GM04503 (cell line): ENCODE results near the gene ZNF516.

ENCODE experiments used
- DNase-seq: peaks from one replicate; pipeline ENCODE4 v3.0.0-alpha.2; 2012; ENCODE audit warnings: low read depth

The ZNF516 gene

DNA sequence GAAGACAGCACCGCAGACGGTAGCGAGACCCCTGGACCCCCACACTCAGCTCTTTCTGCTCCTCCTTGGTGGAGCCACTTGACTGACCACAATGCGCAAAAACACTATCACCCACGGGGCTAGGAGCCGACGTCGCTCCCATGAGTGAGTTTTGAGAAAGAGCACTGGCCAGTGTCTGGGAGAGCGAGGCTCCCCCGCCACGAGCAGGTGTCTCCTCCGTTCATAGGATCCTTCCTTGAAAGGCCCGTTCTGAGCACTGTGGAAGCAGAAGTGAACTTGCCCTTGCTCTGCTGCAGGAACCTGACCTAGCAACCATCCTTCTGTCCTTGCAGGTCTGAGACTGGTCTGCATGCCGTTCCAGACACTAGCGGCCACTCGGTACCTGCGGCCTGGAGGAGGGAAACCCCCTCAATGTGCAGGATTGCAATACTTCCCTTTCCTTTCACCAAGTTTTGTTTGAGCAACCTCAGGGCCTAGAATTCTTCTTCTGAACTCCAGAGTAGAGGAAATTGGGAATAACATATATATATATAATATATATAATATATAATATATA is 12.9 kb upstream of the ZNF516 start:
- DNase-seq = no peak

DNA sequence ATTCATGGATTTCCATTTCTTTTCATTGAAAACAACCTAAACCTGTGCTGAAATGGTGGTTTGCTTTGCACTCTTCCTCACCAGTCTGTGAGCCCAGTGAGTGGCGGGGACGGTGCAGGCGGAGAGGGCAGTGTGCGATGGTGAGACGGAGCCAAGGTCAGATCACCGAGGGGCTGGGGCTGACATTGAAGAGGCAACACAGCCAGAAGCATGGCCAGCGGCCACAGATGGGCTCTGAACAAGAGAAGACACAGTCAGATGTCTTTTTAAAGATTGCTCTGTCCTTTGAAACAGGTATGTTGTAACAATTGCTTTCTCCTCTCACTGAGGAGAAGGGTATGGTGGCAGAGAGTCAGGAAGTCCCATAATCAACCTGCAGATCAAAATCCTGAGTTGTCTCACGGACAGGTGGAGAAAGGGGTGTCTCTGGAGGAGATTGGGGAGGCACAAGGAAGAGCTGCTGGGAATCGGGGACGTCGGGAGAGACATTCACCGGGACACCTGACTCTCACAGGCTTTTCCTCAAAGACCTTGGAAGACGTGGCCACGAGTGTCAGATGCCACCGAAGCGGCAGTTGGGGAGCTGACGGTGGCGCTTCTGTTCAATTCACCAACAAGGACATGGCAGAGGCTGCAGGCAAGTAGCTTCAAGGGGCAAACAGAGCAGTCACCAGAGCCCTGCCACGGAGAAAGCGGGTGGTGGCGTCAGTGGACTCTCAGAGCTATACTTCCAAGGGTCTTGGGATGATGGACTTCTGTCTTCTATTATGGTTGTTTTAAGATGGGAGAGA is 12.1 kb upstream of the ZNF516 start:
- no peak for DNase-seq

DNA sequence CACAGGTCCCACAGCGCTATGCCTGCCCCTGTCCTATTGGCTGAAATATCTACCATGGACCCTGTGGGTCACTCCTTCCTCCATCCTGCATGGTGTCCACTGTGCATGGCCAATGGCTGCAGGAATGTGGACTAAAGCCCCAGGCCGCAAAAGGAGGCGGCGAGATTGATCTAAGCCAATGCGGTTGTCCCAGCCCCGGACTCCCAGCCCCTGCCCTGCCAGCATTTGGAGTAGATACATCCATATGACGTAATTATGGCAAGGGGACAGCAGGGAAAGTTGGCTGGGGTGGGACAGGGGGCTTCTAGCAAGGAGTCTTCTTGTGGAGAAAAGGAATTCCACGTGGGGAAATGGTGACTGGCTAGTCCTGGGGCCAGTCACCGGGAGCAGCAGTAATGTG is 11.4 kb upstream of the ZNF516 start:
- no peak for DNase-seq

DNA sequence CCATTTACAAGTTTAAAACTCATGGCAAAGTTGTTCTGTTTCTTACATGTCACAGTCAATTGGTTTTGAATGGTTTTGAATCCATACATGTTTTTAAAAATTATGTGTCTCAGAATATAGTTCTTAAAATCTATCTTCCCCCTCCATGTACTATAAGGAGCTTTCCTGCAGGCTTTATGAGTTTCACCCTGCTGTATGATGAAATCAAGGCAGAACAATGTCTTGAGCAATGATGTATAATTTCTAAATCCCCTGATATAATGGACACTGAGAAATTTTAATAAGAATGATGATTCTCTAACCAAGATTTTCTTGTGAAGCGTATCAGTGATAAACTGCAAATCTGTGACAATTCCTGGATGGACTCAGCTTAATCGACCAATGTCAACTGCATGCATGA is 10.6 kb upstream of the ZNF516 start:
- DNase-seq = no peak

DNA sequence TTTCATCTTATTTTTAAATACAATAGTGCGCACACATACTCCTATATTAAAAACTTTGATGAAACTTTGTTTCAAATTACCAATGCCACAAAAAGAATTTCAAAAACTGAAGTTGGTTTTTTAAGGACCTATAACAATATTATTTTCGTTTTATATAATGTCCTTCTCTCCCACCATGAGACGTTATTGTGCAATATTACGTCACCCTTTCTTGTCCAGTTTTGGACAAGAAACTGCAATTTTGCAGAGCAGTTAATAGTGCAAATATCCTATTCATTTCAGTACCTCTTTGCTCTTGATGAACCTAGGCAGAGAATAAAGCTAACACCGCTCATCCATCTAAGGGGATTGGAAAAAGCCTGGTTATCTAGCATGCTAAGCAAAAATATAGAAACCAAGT is 9.7 kb upstream of the ZNF516 start:
- no peak for DNase-seq

DNA sequence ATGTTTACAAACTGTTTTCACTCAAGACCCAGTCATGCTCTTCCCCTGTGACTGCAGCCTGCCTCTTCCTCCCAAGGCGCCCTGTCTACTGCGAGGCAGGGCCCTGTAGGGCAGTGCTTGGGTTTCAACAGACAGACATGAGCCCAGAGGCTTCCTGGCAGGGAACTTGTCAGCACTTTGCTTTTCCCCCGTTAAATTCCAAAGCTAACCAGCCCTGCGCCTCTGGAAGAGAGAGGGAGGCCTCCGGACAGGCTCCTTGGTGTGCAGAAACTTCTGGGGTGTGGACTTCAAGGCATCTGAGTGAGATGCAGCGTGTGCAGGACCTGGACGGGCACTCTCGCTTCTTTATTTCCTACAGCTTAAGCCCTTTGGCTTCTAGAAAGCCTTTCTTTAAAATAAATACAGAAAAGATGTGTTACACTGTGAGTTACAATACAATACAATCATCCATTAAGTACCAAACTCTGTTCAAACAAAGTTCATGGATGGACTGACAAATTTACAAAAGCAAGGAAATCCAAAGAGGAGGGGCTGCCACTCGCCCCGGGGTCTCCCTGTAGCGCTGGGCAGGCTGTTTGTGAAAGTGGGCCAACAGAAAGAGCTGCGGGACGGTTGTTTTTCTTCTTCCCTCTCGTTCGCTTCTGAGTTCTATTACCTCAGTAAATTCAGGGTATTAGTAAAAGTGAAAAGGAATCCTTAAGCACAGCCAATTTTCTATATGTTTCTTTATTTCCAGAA is 8.8 kb upstream of the ZNF516 start:
- DNase-seq = no peak

DNA sequence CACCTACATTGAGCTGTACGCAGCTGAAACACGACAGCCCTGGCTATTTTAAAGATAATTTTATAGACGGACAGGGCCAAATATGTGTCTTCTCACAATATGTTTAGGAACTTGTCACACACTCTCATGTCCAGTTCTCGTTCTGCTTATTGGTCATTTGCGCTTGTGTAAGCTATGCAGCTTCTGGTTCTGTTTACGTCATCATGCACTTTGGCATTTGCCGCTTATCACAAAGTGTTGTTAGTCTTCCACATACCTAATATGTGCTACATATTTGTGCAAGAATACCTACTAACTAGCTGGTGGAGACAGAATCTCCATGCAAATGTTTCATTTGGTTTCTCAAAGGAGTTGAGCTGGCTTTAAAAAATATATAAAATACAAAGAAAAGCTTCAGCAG is 7.5 kb upstream of the ZNF516 start:
- DNase-seq = no peak

DNA sequence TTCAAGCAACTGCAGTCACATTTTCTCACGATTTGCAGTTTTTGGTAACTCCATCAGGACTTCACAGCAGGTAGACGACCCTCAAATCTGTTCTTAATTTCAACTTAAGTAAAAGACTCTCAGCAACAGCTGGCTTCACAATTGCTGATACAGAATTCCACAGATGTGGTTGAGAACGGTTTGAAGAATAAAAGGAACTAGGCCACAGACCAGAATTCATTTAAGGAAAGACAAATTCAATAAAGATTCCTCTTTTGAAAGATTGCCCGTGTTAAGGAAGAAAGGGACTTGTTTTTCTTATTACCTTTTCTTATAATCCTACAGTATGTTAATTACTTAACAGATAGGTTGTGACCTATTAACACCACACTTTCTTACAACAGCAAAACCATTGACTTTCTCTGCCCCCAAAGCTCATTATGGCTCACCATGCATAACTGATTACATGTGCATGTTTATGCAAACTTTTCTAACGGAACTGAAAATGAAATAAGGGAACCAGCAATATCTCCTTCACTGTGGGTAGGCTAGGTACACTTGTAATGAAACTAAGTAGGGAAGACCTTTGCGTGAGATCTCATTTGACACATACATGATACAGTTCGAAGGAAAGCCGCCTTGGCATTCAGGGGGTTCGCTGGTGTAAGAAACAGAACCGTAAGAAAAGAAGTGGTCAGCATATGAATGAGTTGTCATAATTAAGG is 4.7 kb upstream of the ZNF516 start:
- no peak for DNase-seq

DNA sequence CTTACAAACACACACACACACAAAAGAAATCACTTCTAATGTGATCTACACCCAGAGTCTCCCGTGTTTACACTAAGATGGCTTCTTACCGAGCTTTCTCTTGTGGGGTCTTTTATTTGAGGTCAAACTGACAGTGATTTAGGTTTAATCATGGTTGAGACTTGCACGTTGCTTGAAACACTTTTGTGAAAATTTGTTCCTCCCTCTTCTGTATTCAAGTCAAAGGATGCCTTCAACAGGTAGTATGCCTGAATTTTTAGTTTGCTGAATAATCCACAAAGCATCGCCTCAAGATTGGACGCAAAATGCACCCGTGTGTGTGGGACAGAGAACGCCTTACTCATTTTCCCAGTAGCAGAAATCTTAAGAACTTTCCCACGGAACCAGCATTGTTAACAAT is 4.0 kb upstream of the ZNF516 start:
- DNase-seq = no peak

DNA sequence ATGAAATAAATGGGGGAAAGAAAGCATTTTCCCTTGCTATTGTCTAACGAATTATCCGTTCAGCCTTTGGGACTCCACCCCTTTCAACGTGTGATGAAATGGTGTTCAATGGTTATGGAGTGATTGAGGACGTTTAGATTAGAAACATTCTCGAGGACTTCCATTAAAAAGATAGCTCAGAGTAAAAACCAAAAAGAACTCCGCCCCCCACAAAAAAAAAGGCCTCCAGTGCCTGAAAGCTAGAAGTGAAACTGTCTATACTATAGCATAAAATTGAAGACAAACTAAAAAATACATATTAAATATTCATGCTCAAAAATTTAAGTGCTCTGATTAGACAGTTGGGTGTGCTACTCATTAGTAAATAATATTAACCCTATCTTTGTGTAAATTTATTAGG is 3.0 kb upstream of the ZNF516 start:
- no peak for DNase-seq

DNA sequence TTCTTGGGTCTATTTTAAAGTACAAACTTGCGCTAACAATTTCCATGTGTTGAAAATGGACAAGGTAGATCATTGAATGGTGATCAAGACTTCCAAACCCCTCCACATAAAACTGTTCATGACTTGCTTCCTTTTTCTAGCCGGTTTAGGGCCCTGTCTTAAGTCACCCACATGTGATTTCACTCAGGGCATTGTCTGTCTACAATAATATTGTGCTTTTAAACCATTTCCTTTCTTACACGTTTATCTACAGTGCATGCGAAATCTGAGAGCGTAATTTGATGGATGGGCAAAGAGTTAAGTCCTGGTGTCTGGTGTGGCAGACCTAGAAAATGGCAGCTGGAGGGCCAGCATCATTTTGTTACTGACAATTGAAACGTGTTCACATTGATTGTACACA is 2.0 kb upstream of the ZNF516 start:
- no peak for DNase-seq

DNA sequence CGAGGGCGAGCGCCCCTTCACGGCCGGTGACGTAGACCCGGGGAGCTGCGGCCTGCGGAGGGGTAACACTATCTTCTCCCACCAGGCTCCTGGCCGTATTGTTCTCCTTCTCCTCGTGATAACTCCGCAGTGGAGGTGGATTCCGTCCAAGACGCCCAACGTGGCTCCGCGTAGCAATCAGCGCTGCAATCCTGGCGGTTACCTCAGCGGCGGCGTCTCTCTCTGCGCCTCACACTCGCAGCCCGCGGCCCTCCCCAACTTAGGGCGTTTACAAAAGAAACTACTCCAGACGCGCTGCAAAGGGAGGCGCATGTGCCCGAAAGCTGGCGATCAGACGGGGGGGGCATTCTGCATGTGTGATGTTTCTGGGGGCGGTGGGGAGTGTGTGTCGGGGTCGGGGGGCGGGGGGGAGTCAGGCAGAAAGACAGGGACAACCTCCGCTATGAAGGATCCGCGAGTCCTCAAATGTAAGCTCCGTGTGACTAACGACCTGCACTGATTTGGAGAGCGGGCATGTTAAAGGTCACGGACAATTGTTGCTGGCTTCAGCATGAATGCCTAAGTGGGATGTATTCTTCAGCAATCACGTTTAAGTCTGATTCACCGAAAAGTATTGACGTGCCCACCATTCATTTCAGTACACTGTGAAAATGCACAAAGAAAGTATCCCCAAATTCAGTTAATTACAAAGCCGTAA is 1.3 kb upstream of the ZNF516 start:
- DNase-seq = no peak

DNA sequence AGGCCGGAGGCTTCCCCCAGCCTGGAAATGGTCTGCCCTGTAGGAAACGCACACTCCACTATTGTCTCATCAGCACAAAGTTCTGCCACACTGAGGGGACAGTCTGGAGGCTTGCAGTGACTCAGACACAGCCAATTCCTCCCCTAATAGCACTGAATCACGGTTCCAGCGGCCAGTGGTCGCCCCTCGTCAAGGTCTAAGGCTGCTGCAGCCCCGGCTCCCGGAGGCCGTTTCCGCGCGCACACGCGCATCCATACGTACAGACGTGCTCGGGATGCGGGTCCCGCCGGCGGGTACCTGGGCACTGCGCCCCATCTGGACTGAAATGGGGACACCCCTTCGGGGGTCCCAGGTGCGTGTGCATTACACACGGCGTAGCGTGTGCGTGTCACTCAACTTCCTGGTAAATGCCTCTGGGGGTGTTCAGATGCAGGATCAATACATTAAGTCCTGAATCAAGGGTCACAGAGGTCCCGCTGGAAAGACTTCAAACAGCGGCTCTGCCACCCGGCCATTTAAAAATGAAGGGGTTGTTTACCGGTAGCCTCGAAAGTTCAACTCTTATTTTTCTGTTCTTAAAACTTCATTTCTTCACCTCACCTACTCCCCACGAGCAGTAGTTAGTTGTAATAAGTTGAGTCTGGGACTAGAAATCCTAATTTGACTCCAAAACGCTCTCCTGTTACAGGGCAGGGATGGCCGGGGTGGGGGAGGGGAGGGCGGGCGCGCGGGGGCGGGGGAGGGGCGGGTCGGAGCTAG is 572 bp upstream of the ZNF516 start:
- DNase-seq = no peak

DNA sequence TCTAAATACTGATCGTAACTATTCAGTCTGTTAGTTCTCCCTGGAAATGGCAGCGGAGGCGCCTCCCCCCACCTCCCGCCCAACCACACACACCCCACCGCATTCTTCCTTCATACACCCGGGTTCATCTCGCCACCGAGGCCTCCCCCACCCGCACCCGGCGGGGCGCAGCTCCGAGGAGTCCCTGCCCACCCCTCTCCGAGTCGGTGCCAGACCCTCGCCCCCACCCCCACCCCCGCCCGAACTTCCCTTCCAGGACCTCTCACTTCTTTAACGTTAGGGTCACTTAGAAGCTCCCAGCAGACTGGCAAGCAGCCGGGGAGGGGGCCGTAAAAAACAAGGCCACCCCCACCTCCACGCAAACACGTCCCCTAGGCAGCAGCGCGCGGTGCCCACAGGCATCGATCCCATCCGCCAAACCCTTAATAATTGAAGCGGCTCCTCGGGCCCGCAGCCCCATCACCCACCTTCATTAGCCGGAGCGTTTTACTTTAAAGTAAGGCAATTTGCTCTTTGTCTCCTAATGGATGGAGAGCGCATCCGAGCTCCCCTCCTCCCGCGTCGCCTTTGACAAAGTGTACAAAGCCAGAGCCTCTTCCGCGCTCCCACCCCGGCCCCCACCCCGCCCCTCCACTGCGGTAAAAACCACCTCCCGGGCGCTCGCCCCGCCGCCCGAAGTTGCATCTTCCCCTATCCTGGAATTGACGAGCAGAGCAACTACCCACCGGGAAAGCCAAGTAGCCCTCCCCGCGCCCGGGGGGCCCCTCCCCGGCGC is 624 bp downstream of the ZNF516 start:
- DNase-seq = no peak

DNA sequence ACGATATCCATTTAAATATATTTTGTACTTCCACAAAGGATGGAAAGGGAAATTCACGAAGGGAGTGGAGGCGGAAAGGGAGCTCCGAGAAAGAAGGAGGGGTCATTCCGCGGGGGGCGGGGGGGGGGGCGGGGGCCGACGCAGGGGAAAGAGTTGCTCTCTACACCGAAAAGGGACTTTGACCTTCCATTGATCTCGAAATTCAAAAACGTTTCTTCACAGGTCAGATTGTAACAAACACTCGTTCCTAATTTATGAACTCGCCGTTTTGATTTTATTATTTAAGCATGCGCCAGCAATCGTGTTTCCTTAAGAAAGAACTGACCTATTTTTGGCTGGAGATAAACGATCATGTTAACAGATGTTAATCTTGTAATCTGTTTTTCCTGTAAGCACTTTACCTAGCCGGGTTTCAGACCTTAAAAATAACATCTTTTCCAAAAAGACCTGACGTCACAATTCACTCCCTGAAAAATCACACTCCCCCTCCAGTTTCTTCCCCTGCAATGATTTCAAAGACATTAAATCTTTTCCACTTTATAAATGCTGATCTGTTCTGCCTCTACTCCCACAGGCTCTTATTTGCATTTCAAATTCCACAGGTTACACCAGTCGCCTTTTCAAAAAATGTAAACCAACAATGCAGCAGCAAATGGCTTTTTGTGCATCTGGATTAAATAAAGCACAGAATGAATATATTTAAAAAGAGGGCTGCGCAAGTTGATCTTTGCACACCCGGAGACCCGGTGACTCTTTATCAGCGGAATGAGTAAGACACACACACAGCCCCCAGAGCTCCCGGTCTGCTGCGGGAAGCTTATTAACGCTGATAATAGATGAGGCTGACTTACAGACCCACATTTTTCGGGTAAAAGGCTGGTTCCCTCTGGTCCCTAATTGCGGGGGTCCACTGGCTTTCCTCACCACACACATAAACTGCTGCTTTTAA is 1.6 kb downstream of the ZNF516 start:
- DNase-seq = no peak

DNA sequence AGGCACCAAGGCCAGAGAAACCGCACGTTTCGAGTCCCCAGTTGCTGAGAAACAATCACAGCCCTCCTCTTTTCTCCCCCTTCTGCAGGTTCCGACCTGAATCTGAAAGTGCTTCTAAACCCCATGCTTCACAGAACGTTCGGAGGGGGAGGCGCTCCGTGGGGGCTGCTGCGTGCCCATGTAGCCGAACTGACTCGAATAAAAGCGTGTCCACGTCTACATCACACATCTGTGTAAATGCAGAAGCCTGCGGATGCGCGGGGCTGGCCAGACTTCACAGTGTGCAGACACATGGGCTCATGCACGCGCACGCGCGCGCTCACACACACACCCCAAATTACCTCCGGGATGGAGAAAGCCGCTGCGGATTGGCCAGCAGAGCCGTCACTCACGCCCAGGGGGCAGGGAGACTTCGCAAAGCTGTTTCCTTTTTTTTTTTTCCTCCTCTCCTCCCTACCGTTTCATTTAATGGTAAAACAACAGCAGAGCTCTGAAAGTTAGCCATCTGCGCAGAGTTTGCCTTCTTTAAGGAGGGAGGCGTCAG is 2.3 kb downstream of the ZNF516 start:
- peak; percentile 91 for DNase-seq

DNA sequence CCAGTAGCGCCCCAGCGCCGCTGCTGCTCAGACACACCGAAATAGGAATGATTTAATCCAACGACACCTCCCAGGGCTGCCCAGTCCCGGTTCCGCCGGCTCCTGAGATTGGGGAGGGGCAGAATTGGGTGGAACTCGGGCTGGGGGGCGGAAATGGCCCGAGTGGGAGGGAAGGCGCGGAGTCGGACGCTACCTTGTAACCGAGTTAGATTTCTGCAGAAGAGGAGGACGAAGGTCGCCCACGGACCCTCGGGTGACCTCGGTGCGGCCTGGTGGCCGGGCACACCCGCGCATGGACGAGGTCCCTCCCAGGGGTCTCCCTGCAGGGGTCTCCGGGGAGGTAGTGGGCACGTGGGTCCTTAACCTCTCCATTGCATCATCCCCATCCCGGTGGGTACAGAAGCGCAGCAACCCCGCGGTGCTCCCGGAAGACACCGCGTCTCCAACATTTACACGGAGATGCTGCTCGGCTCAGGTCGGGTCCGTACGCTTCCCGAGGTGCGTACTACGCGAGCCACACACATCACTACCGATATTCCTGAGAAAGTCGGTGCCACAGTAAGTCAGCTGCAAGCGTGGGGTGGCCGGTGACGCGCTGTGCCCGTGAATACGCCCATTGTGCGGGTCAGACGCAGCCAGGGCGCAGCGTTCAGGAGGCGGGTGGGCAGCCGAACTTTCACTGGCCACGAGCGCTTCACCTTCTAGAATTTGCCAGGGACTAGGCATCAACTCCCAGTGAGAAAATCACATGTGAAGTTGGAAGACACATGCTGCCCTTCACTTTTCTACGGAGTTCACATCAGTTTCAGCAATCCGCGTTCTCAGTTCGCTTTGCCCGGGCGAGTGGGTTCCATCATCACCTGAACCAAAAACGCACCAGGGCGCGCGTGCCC is 3.0 kb downstream of the ZNF516 start:
- no peak for DNase-seq

DNA sequence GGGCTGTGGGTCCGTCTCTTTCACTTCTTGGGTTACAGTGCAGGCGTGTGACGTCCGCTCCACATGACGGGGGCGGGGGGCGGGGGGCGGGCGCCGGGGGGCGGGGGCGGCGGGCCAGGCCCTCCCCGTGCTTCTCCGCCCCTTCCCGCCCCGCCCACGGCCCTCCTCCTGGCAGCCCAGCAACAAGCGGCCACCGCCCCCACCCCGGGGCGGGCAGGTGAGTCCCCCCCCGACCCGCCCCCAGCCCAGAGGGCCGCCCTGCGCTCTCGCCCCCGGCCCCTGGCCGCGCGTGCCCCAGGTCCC is 3.6 kb downstream of the ZNF516 start:
- DNase-seq = no peak
